Measurements from ENCODE around the gene SLC2A3.
"Not testable (repeated sequence)": the region's sequence is repeated elsewhere in the genome, so short reads cannot be mapped to it uniquely, and the experiment has no call there.

SLC2A3 gene

GRCh38 chr12:7929083-7929792 is 6.7 kb downstream of the SLC2A3 start:
- H3K36me3 ChIP-seq (ENCODE audit: control insufficient read depth, insufficient read depth, low read length), result peaks cover 90% of the 10 kb centered on the region
- peaks cover 4% of the 10 kb centered on the region for H3K4me1 ChIP-seq (ENCODE audit: control insufficient read depth, insufficient read depth, low read length, poor library complexity, severe bottlenecking)
- H3K9me3 ChIP-seq (ENCODE audit: control insufficient read depth, low read length), result no peaks in the 10 kb centered on the region
- H3K27ac ChIP-seq (ENCODE audit: low read depth, low read length, severe bottlenecking), result no peak overlapping the region
- H3K4me3 ChIP-seq (ENCODE audit: extremely low read depth, insufficient read depth, low read length, poor library complexity, severe bottlenecking), result no peak overlapping the region
- 100% methylated on average over 2 to 3 of the region's 8 CpGs for WGBS, 2 experiments (ENCODE audit: insufficient coverage in 2 of 2)

- peaks cover 7% of the 10 kb centered on the region for H3K4me1 ChIP-seq (ENCODE audit: control insufficient read depth, insufficient read depth, low read length, poor library complexity, severe bottlenecking)
- H3K36me3 ChIP-seq (ENCODE audit: control insufficient read depth, insufficient read depth, low read length), result peaks cover 92% of the 10 kb centered on the region
- no peaks in the 10 kb centered on the region for H3K9me3 ChIP-seq (ENCODE audit: control insufficient read depth, low read length)
- H3K4me3 ChIP-seq (ENCODE audit: extremely low read depth, insufficient read depth, low read length, poor library complexity, severe bottlenecking), result no peak overlapping the region
- 100% methylated on average over 1 of the region's 4 CpGs; no CpG with 5 or more reads in 1 of the 2 experiments for WGBS, 2 experiments (ENCODE audit: insufficient coverage in 2 of 2)
- no peak overlapping the region for H3K27ac ChIP-seq (ENCODE audit: low read depth, low read length, severe bottlenecking)
These were observed 8.5 kb downstream of the SLC2A3 start for GRCh38 chr12:7927470-7927869.

GRCh38 chr12:7926068-7926666 is 9.8 kb downstream of the SLC2A3 start:
- H3K4me3 ChIP-seq (ENCODE audit: extremely low read depth, insufficient read depth, low read length, poor library complexity, severe bottlenecking); H3K9me3 ChIP-seq (ENCODE audit: control insufficient read depth, low read length); H3K27ac ChIP-seq (ENCODE audit: low read depth, low read length, severe bottlenecking); H3K4me1 ChIP-seq (ENCODE audit: control insufficient read depth, insufficient read depth, low read length, poor library complexity, severe bottlenecking): not testable (repeated sequence)
- peaks cover 92% of the 10 kb centered on the region for H3K36me3 ChIP-seq (ENCODE audit: control insufficient read depth, insufficient read depth, low read length)
- WGBS, 2 experiments (ENCODE audit: insufficient coverage in 2 of 2), result 91 to 97% methylated on average over 4 to 5 of the region's 5 CpGs

GRCh38 chr12:7923241-7924236 is 12.4 kb downstream of the SLC2A3 start:
- peaks cover 93% of the 10 kb centered on the region for H3K36me3 ChIP-seq (ENCODE audit: control insufficient read depth, insufficient read depth, low read length)
- no peak overlapping the region for H3K4me3 ChIP-seq (ENCODE audit: extremely low read depth, insufficient read depth, low read length, poor library complexity, severe bottlenecking)
- WGBS, 2 experiments (ENCODE audit: insufficient coverage in 2 of 2), result 90 to 92% methylated on average over 8 of the region's 15 CpGs
- no peak overlapping the region for H3K27ac ChIP-seq (ENCODE audit: low read depth, low read length, severe bottlenecking)
- H3K9me3 ChIP-seq (ENCODE audit: control insufficient read depth, low read length), result no peaks in the 10 kb centered on the region
- H3K4me1 ChIP-seq (ENCODE audit: control insufficient read depth, insufficient read depth, low read length, poor library complexity, severe bottlenecking), result peaks cover 3% of the 10 kb centered on the region

DNA sequence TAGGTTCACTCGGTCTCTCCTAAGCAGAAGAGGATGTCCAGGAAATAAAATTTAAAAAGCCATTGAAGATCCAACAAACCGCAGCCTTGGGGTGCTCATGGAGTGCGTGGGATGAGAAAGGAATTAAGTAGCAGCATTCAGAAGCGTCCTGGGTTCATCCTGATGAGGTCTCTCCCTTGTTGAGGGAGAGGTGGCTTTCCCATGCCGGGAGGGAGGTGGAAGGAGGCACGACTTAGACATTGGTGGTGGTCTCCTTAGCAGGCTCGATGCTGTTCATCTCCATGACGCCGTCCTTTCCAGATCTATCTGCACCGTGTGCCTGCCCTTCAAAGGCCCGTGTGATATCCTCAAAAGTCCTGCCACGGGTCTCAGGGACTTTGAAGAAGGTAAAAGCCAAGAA is 14.8 kb downstream of the SLC2A3 start:
- H3K4me3 ChIP-seq (ENCODE audit: extremely low read depth, insufficient read depth, low read length, poor library complexity, severe bottlenecking); H3K4me1 ChIP-seq (ENCODE audit: control insufficient read depth, insufficient read depth, low read length, poor library complexity, severe bottlenecking); H3K9me3 ChIP-seq (ENCODE audit: control insufficient read depth, low read length): not testable (repeated sequence)
- 100% methylated on average over 4 of the region's 12 CpGs for WGBS, 2 experiments (ENCODE audit: insufficient coverage in 2 of 2)
- Histone ChIP-seq H3K27ac (ENCODE audit: low read depth, low read length, severe bottlenecking) (peak overlapping the region; percentile 10), H3K36me3 (ENCODE audit: control insufficient read depth, insufficient read depth, low read length) (peaks cover 74% of the 10 kb centered on the region)

- H3K9me3 ChIP-seq (ENCODE audit: control insufficient read depth, low read length); H3K4me1 ChIP-seq (ENCODE audit: control insufficient read depth, insufficient read depth, low read length, poor library complexity, severe bottlenecking); H3K27ac ChIP-seq (ENCODE audit: low read depth, low read length, severe bottlenecking); H3K4me3 ChIP-seq (ENCODE audit: extremely low read depth, insufficient read depth, low read length, poor library complexity, severe bottlenecking): not testable (repeated sequence)
- 94 to 98% methylated on average over 2 to 4 of the region's 7 CpGs for WGBS, 2 experiments (ENCODE audit: insufficient coverage in 2 of 2)
- peaks cover 50% of the 10 kb centered on the region for H3K36me3 ChIP-seq (ENCODE audit: control insufficient read depth, insufficient read depth, low read length)
These were observed 17.8 kb downstream of the SLC2A3 start for GRCh38 chr12:7918268-7918590.

DNA sequence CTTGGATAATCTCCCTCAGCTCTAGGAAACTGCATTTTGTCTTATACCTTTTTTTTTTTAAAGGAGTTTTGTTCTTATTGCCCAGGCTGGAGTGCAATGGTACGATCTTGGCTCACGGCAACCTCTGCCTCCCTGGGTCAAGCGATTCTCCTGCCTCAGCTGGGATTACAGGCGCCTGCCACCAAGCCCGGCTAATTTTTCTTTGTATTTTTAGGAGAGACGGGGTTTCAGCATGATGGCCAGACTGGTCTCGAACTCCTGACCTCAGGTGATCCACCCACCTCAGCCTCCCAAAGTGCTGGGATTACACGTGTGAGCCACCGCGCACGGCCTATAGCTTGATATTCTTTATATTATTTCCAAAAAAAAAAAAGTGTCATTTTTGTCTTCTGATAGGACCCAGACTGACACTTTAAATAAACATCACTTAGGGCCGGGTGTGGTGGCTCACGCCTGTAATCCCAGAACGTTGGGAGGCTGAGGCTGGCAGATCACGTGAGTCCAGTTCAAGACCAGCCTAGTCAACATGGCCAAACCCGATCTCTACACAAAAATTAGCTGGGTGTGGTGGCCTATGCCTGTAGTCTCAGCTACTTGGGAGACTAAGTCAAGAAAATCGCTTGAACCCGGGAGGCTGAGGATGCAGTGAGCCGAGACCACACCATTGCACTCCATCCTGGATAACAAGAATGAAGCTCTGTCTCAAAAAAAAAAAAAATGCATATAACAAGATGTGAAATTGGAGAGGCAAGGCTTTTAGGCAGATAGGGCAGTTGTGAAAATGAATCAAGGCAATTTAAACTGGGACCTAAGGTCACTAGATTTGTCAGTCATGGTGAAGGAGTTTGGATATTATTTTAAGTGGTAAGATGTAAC is 18.4 kb downstream of the SLC2A3 start:
- peaks cover 44% of the 10 kb centered on the region for H3K36me3 ChIP-seq (ENCODE audit: control insufficient read depth, insufficient read depth, low read length)
- H3K9me3 ChIP-seq (ENCODE audit: control insufficient read depth, low read length), result no peaks in the 10 kb centered on the region
- no peaks in the 10 kb centered on the region for H3K4me1 ChIP-seq (ENCODE audit: control insufficient read depth, insufficient read depth, low read length, poor library complexity, severe bottlenecking)
- H3K27ac ChIP-seq (ENCODE audit: low read depth, low read length, severe bottlenecking), result no peak overlapping the region
- no peak overlapping the region for H3K4me3 ChIP-seq (ENCODE audit: extremely low read depth, insufficient read depth, low read length, poor library complexity, severe bottlenecking)
- 92 to 93% methylated on average over 8 to 12 of the region's 19 CpGs for WGBS, 2 experiments (ENCODE audit: insufficient coverage in 2 of 2)

DNA sequence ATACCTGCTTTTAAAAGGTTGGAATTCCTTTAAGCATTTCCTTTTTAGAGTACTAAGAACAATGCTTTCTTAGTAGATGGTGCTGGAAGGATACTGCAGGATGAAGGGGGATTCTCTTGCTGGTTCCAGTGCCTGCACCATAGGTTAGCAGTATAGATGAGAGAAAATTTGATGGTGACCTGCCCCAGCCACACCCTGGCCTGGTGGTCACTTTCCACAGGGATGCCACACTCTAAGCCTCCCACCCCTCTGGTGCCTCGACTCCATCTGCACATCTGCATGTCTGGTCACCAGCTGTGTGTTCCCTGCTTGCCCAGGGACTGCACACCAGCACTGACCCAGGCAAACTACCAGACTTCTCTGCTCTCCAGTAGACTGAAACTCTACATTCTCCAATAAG is 19.1 kb downstream of the SLC2A3 start:
- Histone ChIP-seq H3K4me1 (ENCODE audit: control insufficient read depth, insufficient read depth, low read length, poor library complexity, severe bottlenecking) (no peaks in the 10 kb centered on the region), H3K4me3 (ENCODE audit: extremely low read depth, insufficient read depth, low read length, poor library complexity, severe bottlenecking) (no peak overlapping the region), H3K9me3 (ENCODE audit: control insufficient read depth, low read length) (no peaks in the 10 kb centered on the region), H3K36me3 (ENCODE audit: control insufficient read depth, insufficient read depth, low read length) (peaks cover 37% of the 10 kb centered on the region), H3K27ac (ENCODE audit: low read depth, low read length, severe bottlenecking) (peak overlapping the region; percentile 6)
- WGBS, 2 experiments (ENCODE audit: insufficient coverage in 2 of 2), result 77% methylated on average over 1 of the region's 1 CpG; no CpG with 5 or more reads in 1 of the 2 experiments

- peaks cover 26% of the 10 kb centered on the region for H3K36me3 ChIP-seq (ENCODE audit: control insufficient read depth, insufficient read depth, low read length)
- H3K4me3 ChIP-seq (ENCODE audit: extremely low read depth, insufficient read depth, low read length, poor library complexity, severe bottlenecking), result no peak overlapping the region
- no peaks in the 10 kb centered on the region for H3K4me1 ChIP-seq (ENCODE audit: control insufficient read depth, insufficient read depth, low read length, poor library complexity, severe bottlenecking)
- H3K9me3 ChIP-seq (ENCODE audit: control insufficient read depth, low read length), result no peaks in the 10 kb centered on the region
- WGBS, 2 experiments (ENCODE audit: insufficient coverage in 2 of 2), result 88 to 94% methylated on average over 13 to 25 of the region's 38 CpGs
- H3K27ac ChIP-seq (ENCODE audit: low read depth, low read length, severe bottlenecking), result no peak overlapping the region
These were observed 20.2 kb downstream of the SLC2A3 start for GRCh38 chr12:7915661-7916403.

Data from mesodermal cell (in vitro differentiated cells).